Endothelial cell of umbilical vein (primary cell): ENCODE measurements around the gene SIPA1. TPM values are rescaled to one million over a fixed set of nuclear protein-coding genes. Genes with fewer than 3 reads are reported as not detected.
A peak's percentile ranks its signal among the peaks of the same experiment; 100 is the strongest.

ENCODE experiments used
- BruUV-seq: library from RNA; stranded (reverse); fragments of 400-500 nt; replicated peaks from 2 replicates; lab custom pipeline; 2021; lab: Mats Ljungman, UMichigan
- CTCF ChIA-PET: fragments of 300-600, 350-600 bp; sonication (Branson Sonifier 250); formaldehyde crosslinking; loops from one replicate; lab custom pipeline; 2021; ENCODE audit warnings: antibody characterized with exemption, inconsistent platforms; lab: Charles Lee
- POLR2A ChIA-PET: fragments of 300-600, 350-600 bp; sonication (Branson Sonifier 250); formaldehyde crosslinking; loops from one replicate; lab custom pipeline; 2021; ENCODE audit warnings: antibody characterized with exemption, inconsistent platforms; lab: Charles Lee
- DNase-seq: peaks from one replicate; pipeline ENCODE4 v3.0.0-alpha.2; 2011; ENCODE audit warnings: low read depth, low spot score
- FAIRE-seq: peaks from 2 replicates; lab custom pipeline; 2011; peaks lifted over from hg19 to GRCh38; lab: Jason Lieb, UNC
- H2AFZ ChIP-seq: 2 replicates; pipeline ENCODE4 v1.6.0; 2012; ENCODE audit warnings: low read depth, low read length, control low read depth, inconsistent platforms
- H3K27ac ChIP-seq: 2 replicates; pipeline ENCODE4 v1.5.1; 2011; ENCODE audit warnings: low read depth, mild to moderate bottlenecking, control low read depth, low read length, moderate library complexity; ENCODE audit not compliant: insufficient read depth
- H3K27me3 ChIP-seq, 2 experiments: 2 replicates each; pipeline versions ENCODE4 v1.6.0 to v1.6.1; 2011; ENCODE audit warnings: low read length in 2 of 2, mixed read lengths in 1 of 2; ENCODE audit not compliant: control insufficient read depth in 2 of 2, insufficient read depth in 2 of 2
- H3K36me3 ChIP-seq, 2 experiments: 2 replicates in 1 of 2; 3 replicates in 1 of 2; pipeline ENCODE4 v1.5.1; 2011; ENCODE audit warnings: low read length in 2 of 2, mild to moderate bottlenecking in 1 of 2, moderate library complexity in 1 of 2; ENCODE audit not compliant: control insufficient read depth in 2 of 2, insufficient read depth in 2 of 2; ENCODE audit errors: extremely low read depth in 1 of 2
- H3K4me1 ChIP-seq: 3 replicates; pipeline ENCODE4 v1.5.1; 2011; ENCODE audit warnings: mild to moderate bottlenecking, low read length; ENCODE audit not compliant: control insufficient read depth, insufficient read depth; ENCODE audit errors: extremely low read depth
- H3K4me2 ChIP-seq: 2 replicates; pipeline ENCODE4 v1.6.1; 2011; ENCODE audit warnings: low read length, control low read depth, mixed read lengths; ENCODE audit not compliant: insufficient read depth
- H3K4me3 ChIP-seq, 3 experiments: fragments of 200-600 bp in 1 of 3; sonication (generic), shearing (Covaris generic) in 1 of 3; replicated peaks in 1 of 3; 2 replicates each; pipeline ENCODE4 v1.5.1; 2011 to 2016; ENCODE audit warnings: control low read depth in 3 of 3, low read length in 3 of 3, mild to moderate bottlenecking in 2 of 3, inconsistent platforms in 1 of 3, low read depth in 1 of 3, moderate library complexity in 1 of 3; ENCODE audit not compliant: insufficient read depth in 1 of 3
- H3K79me2 ChIP-seq: 2 replicates; pipeline ENCODE4 v1.6.0; 2012; ENCODE audit warnings: low read length, inconsistent platforms; ENCODE audit not compliant: control insufficient read depth, insufficient read depth
- H3K9ac ChIP-seq: replicated peaks from 2 replicates; pipeline ENCODE3; 2011; ENCODE audit warnings: low read length, control low read depth; ENCODE audit not compliant: insufficient read depth; ENCODE audit errors: extremely low read depth
- H3K9me1 ChIP-seq: replicated peaks from 3 replicates; pipeline ENCODE4 v1.6.0; 2011; ENCODE audit warnings: mild to moderate bottlenecking, low read length; ENCODE audit not compliant: control insufficient read depth, insufficient read depth; ENCODE audit errors: extremely low read depth
- H3K9me3 ChIP-seq: replicated peaks from 2 replicates; pipeline ENCODE4 v1.5.1; 2012; ENCODE audit warnings: low read length, inconsistent platforms; ENCODE audit not compliant: control insufficient read depth, insufficient read depth
- H4K20me1 ChIP-seq: replicated peaks from 2 replicates; pipeline ENCODE3; 2011; ENCODE audit warnings: mild to moderate bottlenecking, low read length; ENCODE audit not compliant: control insufficient read depth, insufficient read depth; ENCODE audit errors: extremely low read depth
- CTCF ChIP-seq, 2 donors: IDR thresholded peaks; 1 replicate in 1 of 2; 2 replicates in 1 of 2; pipeline ENCODE4 v1.5.1; 2011; ENCODE audit warnings: low read length in 2 of 2, mild to moderate bottlenecking in 2 of 2, moderate library complexity in 2 of 2, control low read depth in 1 of 2, inconsistent platforms in 1 of 2, low read depth in 1 of 2; ENCODE audit not compliant: insufficient read depth in 1 of 2; ENCODE audit errors: extremely low read depth in 1 of 2
- JUN ChIP-seq: IDR thresholded peaks from 2 replicates; pipeline ENCODE4 v1.6.1; 2011; ENCODE audit warnings: borderline replicate concordance, low read depth; ENCODE audit not compliant: insufficient read length, insufficient read depth
- POLR2A ChIP-seq: IDR thresholded peaks from 2 replicates; pipeline ENCODE4 v1.6.1; 2012; ENCODE audit warnings: low read depth, mild to moderate bottlenecking, control low read depth, low read length
- POLR2AphosphoS5 ChIP-seq: IDR thresholded peaks from 2 replicates; pipeline ENCODE4 v1.6.1; 2012; ENCODE audit warnings: low read depth, mild to moderate bottlenecking, control low read depth, low read length, moderate library complexity; ENCODE audit not compliant: insufficient read depth
- dilution Hi-C: fragments of 300-500 bp; cut with MboI; formaldehyde crosslinking; loops from one replicate; pipeline ENCODE4 v1.15.0; 2019; ENCODE audit warnings: low sequenced_read_pairs; ENCODE audit not compliant: extremely low pct_ligation_motif_present
- intact Hi-C: fragments of 100-400 bp; cut with micrococcal nuclease; formaldehyde crosslinking; loops from one replicate; pipeline ENCODE4 v1.10.0; 2022
- polyA plus RNA-seq, 4 experiments: library from polyadenylated mRNA; depleted of rRNA in 3 of 4; stranded (reverse) in 3 of 4; unstranded in 1 of 4; fragments of >200 nt; gene quantifications; 2 replicates each; pipeline versions ENCODE4 v1.2.1 to v1.2.3, GENCODE V29; 2011 to 2012; ENCODE audit warnings: missing spikeins in 1 of 4
- total RNA-seq: library from RNA; stranded (reverse); gene quantifications from 2 replicates; pipeline ENCODE4 v1.2.3, GENCODE V29; 2021

The SIPA1 gene
- total and polyA plus RNA-seq, 2 donors (not counting 3 experiments of a cell fraction or from before 2014, with no cell fraction given): 67.5 to 119 TPM

- Histone ChIP-seq H2AFZ (peak overlapping the region; percentile 4), H3K4me2 (peak overlapping the region; percentile 19), H3K9me1 (no peaks in the 10 kb centered on the region), H3K27me3 (no peaks in the 10 kb centered on the region), H3K4me3 (peak overlapping the region in 2 of 3 experiments; percentile 8 to 34), H3K27ac (peak overlapping the region; percentile 3), H3K9ac (peak overlapping the region; percentile 40), H4K20me1 (no peaks in the 10 kb centered on the region), H3K4me1 (peaks cover 7% of the 10 kb centered on the region), H3K79me2 (no peaks in the 10 kb centered on the region), H3K9me3 (no peaks in the 10 kb centered on the region), H3K36me3 (no peaks in the 10 kb centered on the region)
- CTCF ChIA-PET: interaction anchor here (0.6 to 12.2 kb wide), 16 partner anchors 8 to 387 kb away, joined by 3 to 206 read pairs (median 4); partner anchors contain the start of genes EHBP1L1, FAM89B, SIPA1 and ZNRD2
- FAIRE-seq (peak; percentile 86), DNase-seq (peak; percentile 72)
- TF ChIP-seq JUN: no peak
- TF ChIP-seq CTCF (IDR thresholded peaks at IDR 0.05; ENCODE audit: extremely low read depth in 1 of 2, insufficient read depth in 1 of 2, low read depth in 1 of 2, low read length in 2 of 2): peak in 1 of 2 donors; percentile 21
- TF ChIP-seq POLR2A: peak; percentile 59
- TF ChIP-seq POLR2AphosphoS5: peak; percentile 84
- dilution Hi-C loops (no loop called here), intact Hi-C loops (loop anchor here (1.0 to 5.0 kb wide), 2 partner anchors 18 to 225 kb away; no protein-coding TSS in a partner anchor)
- TSS peak; percentile 36 for BruUV-seq
- POLR2A ChIA-PET: interaction anchor here (0.5 to 1.2 kb wide), 2 partner anchors 45 to 61 kb away, joined by 3 to 5 read pairs; no protein-coding TSS in a partner anchor
These were observed 45.7 kb upstream of the SIPA1 start for GRCh38 chr11:65591939-65592857.
